DOHH2 (cell line): ENCODE results near the gene TAX1BP3.

ENCODE experiments used
- H3F3A ChIP-seq: fragments of 200-600 bp; sonication (generic), shearing (Covaris generic); 2 replicates; pipeline ENCODE4 v1.6.0; 2016; ENCODE audit warnings: antibody characterized with exemption, mild to moderate bottlenecking; ENCODE audit not compliant: control insufficient read depth, insufficient read depth
- H3K27ac ChIP-seq: fragments of 200-600 bp; sonication (generic); 2 replicates; pipeline ENCODE4 v1.5.1; 2014; ENCODE audit warnings: low read depth, mild to moderate bottlenecking, low read length, moderate library complexity
- H3K27me3 ChIP-seq: fragments of 200-600 bp; sonication (generic); 2 replicates; pipeline ENCODE4 v1.6.1; 2014; ENCODE audit warnings: mild to moderate bottlenecking, low read length, mixed read lengths; ENCODE audit not compliant: control insufficient read depth
- H3K36me3 ChIP-seq: fragments of 200-600 bp; sonication (generic); 2 replicates; pipeline ENCODE4 v1.6.1; 2014; ENCODE audit warnings: mild to moderate bottlenecking, low read length, moderate library complexity, mixed read lengths; ENCODE audit not compliant: control insufficient read depth
- H3K4me1 ChIP-seq: fragments of 200-600 bp; sonication (generic); 2 replicates; pipeline ENCODE4 v1.6.1; 2014; ENCODE audit warnings: mild to moderate bottlenecking, low read length, mixed read lengths; ENCODE audit not compliant: control insufficient read depth
- H3K4me2 ChIP-seq: fragments of 200-600 bp; sonication (generic); 2 replicates; pipeline ENCODE4 v1.6.0; 2014; ENCODE audit warnings: mild to moderate bottlenecking, low read length, moderate library complexity
- H3K4me3 ChIP-seq: fragments of 200-600 bp; sonication (generic); 2 replicates; pipeline ENCODE4 v1.5.1; 2014; ENCODE audit warnings: mild to moderate bottlenecking, low read length, mixed read lengths
- H3K79me2 ChIP-seq: fragments of 200-600 bp; sonication (generic); 2 replicates; pipeline ENCODE4 v1.6.1; 2014; ENCODE audit warnings: mild to moderate bottlenecking, low read length, mixed read lengths; ENCODE audit not compliant: control insufficient read depth
- H3K9me2 ChIP-seq: fragments of 200-600 bp; sonication (generic); replicated peaks from 2 replicates; pipeline ENCODE4 v1.6.1; 2014; ENCODE audit warnings: mild to moderate bottlenecking, low read length, mixed read lengths; ENCODE audit not compliant: control insufficient read depth
- H3K9me3 ChIP-seq: fragments of 200-600 bp; sonication (generic); 2 replicates; pipeline ENCODE4 v1.6.1; 2014; ENCODE audit warnings: antibody characterized with exemption, low read length, mixed read lengths; ENCODE audit not compliant: control insufficient read depth, insufficient read depth
- H4K20me1 ChIP-seq: fragments of 200-600 bp; sonication (generic); 2 replicates; pipeline ENCODE4 v1.6.0; 2014; ENCODE audit warnings: low read depth, mild to moderate bottlenecking, antibody characterized with exemption, low read length, moderate library complexity; ENCODE audit not compliant: control insufficient read depth, insufficient read depth
- EZH2phosphoT487 ChIP-seq: fragments of 200-600 bp; sonication (generic); IDR thresholded peaks from 2 replicates; pipeline ENCODE4 v1.6.1; 2017; ENCODE audit warnings: borderline replicate concordance, mild to moderate bottlenecking, antibody characterized with exemption, low read length, moderate library complexity, mixed read lengths
- TF ChIP-seq, protein P1 (sequence below): fragments of 200-600 bp; sonication (generic); IDR thresholded peaks from one replicate; pipeline ENCODE4 v1.5.1; 2014; ENCODE audit warnings: antibody characterized with exemption, mild to moderate bottlenecking, low read depth, low read length; ENCODE audit not compliant: poor library complexity, severe bottlenecking

TAX1BP3 gene

DNA sequence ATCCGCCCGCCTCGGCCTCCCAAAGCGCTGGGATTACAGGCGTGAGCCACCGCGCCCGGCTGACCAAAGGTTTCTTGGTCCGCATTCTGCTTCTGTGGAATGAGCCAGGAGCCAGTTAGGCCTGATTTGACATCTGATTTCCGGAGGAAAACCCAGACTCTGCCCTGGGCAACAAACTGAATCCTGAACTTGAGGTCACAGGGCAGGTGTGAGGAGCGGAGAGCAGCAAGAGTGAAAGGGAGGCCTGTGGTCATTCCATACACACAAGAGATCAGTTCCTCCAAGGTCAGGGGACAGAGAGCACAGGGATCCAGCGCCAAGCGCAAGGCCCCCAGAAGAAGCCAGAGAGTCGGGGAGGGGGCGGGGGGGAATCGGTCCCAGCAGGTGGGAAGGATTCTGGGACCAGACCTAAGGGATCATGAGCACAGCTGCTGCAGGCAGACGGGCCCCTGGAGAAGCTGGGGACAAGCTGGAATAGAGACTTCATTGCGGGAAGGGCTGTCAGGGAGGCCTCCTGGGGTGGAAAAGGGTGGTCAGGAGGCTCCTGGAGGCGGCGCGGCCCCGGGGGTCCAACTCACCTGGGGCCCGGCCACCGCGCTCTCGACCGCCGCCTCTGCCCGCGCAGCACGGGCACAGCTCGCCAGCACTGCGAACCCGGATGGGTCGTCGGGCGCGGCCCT lies 32.8 kb downstream of the TAX1BP3 start:
- H4K20me1 ChIP-seq: no peaks in the 10 kb centered on the region
- H3K27me3 ChIP-seq: no peaks in the 10 kb centered on the region
- no peaks in the 10 kb centered on the region for H3K9me2 ChIP-seq
- TF ChIP-seq, protein P1, sequence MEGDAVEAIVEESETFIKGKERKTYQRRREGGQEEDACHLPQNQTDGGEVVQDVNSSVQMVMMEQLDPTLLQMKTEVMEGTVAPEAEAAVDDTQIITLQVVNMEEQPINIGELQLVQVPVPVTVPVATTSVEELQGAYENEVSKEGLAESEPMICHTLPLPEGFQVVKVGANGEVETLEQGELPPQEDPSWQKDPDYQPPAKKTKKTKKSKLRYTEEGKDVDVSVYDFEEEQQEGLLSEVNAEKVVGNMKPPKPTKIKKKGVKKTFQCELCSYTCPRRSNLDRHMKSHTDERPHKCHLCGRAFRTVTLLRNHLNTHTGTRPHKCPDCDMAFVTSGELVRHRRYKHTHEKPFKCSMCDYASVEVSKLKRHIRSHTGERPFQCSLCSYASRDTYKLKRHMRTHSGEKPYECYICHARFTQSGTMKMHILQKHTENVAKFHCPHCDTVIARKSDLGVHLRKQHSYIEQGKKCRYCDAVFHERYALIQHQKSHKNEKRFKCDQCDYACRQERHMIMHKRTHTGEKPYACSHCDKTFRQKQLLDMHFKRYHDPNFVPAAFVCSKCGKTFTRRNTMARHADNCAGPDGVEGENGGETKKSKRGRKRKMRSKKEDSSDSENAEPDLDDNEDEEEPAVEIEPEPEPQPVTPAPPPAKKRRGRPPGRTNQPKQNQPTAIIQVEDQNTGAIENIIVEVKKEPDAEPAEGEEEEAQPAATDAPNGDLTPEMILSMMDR: no peak
- TF ChIP-seq EZH2phosphoT487: no peak
- no peaks in the 10 kb centered on the region for H3K36me3 ChIP-seq
- peaks cover 5% of the 10 kb centered on the region; the same call in 1 of the 2 replicates for H3F3A ChIP-seq
- peak overlapping the region; percentile 87 for H3K4me3 ChIP-seq
- no peak overlapping the region for H3K27ac ChIP-seq
- H3K4me1 ChIP-seq: peaks cover 17% of the 10 kb centered on the region
- peaks cover 11% of the 10 kb centered on the region for H3K79me2 ChIP-seq
- peak overlapping the region; percentile 88 for H3K4me2 ChIP-seq
- no peaks in the 10 kb centered on the region for H3K9me3 ChIP-seq

DNA sequence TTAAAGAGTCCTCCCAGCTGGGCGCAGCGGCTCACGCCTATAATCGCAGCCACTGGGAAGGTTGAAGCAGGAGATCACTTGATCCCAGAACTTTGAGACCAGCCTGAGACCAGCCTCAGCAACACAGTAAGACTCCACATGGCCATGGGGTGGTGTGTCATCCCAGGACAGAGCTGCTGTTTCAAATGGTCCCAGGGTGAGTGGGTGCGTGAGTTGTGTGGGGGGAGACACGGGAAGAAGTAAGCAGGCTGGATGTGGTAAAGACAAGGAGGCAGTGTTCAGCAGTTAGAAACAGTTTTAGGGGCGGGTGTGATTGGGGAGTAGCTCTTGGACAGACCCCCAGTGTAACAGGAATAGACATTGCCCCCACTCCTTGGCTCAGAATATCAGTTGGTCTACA lies 36.1 kb downstream of the TAX1BP3 start:
- Histone ChIP-seq H3K36me3 (peaks cover 10% of the 10 kb centered on the region; the same call in 1 of the 2 replicates), H3K4me1 (peaks cover 8% of the 10 kb centered on the region), H4K20me1 (no peaks in the 10 kb centered on the region), H3K4me3 (no peak overlapping the region), H3K4me2 (no peak overlapping the region), H3K79me2 (peaks cover 11% of the 10 kb centered on the region), H3K9me3 (no peaks in the 10 kb centered on the region), H3K27me3 (no peaks in the 10 kb centered on the region), H3F3A (no peaks in the 10 kb centered on the region), H3K9me2 (no peaks in the 10 kb centered on the region), H3K27ac (no peak overlapping the region)
- TF ChIP-seq, protein P1: no peak
- no peak for TF ChIP-seq EZH2phosphoT487

DNA sequence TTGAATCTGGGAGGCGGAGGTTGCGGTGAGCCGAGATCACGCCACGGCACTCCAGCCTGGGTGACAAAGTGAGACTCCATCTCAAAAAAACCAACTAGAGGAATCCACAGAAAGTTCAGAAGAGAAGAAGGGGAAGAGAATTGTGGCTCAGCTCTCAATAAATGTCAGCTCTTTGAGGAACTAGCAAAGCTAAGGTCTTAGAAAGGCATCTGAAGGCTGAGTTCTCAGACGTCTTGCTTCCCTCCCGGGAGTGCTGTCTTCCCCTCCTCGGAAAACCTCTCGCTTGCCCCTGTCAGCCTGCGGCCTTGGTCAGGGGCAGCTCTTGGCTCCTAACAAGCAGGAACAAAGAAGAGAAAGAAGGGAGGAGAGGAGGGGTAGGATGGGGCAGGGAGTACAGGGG lies 37.6 kb downstream of the TAX1BP3 start:
- H3K9me2 ChIP-seq: no peaks in the 10 kb centered on the region
- TF ChIP-seq, protein P1: no peak
- no peak for TF ChIP-seq EZH2phosphoT487
- peaks cover 5% of the 10 kb centered on the region for H3K4me1 ChIP-seq
- peaks cover 10% of the 10 kb centered on the region for H3K79me2 ChIP-seq
- H4K20me1 ChIP-seq: no peaks in the 10 kb centered on the region
- H3K9me3 ChIP-seq: no peaks in the 10 kb centered on the region
- H3K4me3 ChIP-seq: no peak overlapping the region
- H3K27ac ChIP-seq: no peak overlapping the region
- H3K27me3 ChIP-seq: no peaks in the 10 kb centered on the region
- H3K36me3 ChIP-seq: peaks cover 11% of the 10 kb centered on the region; the same call in 1 of the 2 replicates
- no peak overlapping the region for H3K4me2 ChIP-seq
- H3F3A ChIP-seq: no peaks in the 10 kb centered on the region
